ENCODE measurements around the gene FIZ1. TPM values are rescaled to one million over a fixed set of nuclear protein-coding genes. Genes with fewer than 3 reads are reported as not detected.
"Not testable (repeated sequence)": the region's sequence is repeated elsewhere in the genome, so short reads cannot be mapped to it uniquely, and the experiment has no call there.

The FIZ1 gene
- total RNA-seq, 1 donor from 2014 or later, result 21.2 TPM

DNA sequence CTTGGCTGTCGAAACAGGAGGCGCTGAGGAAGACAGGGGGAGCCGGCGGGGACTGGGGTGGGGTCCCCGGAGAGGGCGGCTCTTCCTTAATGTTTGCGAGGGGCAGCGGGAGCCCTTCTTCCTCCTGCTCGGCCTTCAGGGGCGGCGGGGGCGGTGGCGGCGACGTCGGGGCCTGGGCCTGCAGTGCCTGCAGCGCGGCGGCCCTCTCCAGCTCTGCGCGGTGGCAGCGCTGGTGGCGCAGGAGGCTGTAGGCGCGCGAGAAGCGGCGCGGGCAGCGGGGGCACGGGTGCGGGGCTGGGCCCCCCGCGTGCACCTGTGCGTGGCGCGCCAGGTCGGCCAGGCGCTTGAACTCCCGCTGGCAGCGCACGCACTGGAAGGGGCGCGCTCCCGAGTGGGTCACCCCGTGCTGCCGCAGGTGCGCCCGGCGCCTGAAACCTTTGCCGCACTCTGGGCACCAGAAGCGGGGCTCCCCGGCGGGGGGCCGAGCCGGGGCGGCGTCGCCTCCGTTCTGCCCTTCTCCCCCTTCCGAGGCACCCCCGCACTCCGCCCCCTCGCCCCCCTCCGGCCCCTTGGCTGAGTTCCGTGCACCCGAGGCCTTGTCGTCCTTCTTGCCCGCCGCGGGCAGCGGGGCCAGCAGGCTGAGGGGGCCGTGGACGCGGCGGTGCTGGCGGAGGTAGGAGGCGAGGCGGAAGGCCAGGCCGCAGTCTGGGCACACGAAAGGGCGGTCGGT is 21.1 kb downstream of the FIZ1 start:
- DNase-seq (no peak), ATAC-seq (ENCODE audit: low read depth) (no peak)
- TF ChIP-seq, protein P1, sequence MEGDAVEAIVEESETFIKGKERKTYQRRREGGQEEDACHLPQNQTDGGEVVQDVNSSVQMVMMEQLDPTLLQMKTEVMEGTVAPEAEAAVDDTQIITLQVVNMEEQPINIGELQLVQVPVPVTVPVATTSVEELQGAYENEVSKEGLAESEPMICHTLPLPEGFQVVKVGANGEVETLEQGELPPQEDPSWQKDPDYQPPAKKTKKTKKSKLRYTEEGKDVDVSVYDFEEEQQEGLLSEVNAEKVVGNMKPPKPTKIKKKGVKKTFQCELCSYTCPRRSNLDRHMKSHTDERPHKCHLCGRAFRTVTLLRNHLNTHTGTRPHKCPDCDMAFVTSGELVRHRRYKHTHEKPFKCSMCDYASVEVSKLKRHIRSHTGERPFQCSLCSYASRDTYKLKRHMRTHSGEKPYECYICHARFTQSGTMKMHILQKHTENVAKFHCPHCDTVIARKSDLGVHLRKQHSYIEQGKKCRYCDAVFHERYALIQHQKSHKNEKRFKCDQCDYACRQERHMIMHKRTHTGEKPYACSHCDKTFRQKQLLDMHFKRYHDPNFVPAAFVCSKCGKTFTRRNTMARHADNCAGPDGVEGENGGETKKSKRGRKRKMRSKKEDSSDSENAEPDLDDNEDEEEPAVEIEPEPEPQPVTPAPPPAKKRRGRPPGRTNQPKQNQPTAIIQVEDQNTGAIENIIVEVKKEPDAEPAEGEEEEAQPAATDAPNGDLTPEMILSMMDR (IDR thresholded peaks at IDR 0.05), result no peak
- Mint-ChIP-seq H3K27ac (no peak overlapping the region), H3K27me3 (no peaks in the 10 kb centered on the region), H3K9me3 (no peaks in the 10 kb centered on the region), H3K4me3 (no peak overlapping the region), H3K4me1 (peaks cover 20% of the 10 kb centered on the region), H3K36me3 (ENCODE audit: low read depth) (peaks cover 17% of the 10 kb centered on the region)
- intact Hi-C loops (cut with micrococcal nuclease), result no loop called here
- ChIA-PET POLR2A (no interaction called here), CTCF (no interaction called here)

DNA sequence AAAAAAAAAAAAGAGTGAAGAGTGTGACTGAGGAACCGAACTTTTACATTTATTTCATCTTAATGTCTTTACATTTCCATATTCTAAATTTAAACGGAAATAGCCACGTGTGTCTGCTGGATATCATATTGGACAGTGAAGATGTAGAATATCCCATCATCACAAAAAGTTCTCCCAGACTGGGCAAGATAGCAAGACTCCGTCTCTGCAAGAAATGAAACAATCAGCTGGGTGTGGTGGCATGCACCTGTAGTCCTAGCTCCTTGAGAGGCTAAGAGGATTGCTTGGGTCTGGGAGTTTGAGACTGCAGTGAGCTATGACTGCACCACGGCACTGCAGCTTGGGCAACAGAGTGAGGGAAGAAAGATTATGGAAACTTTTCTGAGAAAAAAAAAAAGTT is 22.6 kb downstream of the FIZ1 start:
- H3K4me1 Mint-ChIP-seq, result peaks cover 16% of the 10 kb centered on the region
- ChIA-PET CTCF (no interaction called here), POLR2A (interaction anchor here (0.7 kb wide), 1 partner anchor 237 kb away, joined by 3 read pairs; the partner anchor contains the start of gene KMT5C)
- H3K4me3 Mint-ChIP-seq, result no peak overlapping the region
- intact Hi-C loops (cut with micrococcal nuclease), result no loop called here
- H3K27ac Mint-ChIP-seq, result no peak overlapping the region
- H3K9me3 Mint-ChIP-seq, result no peaks in the 10 kb centered on the region
- peaks cover 17% of the 10 kb centered on the region for H3K36me3 Mint-ChIP-seq (ENCODE audit: low read depth)
- ATAC-seq (ENCODE audit: low read depth) (no peak), DNase-seq (no peak)
- no peaks in the 10 kb centered on the region for H3K27me3 Mint-ChIP-seq
- TF ChIP-seq, protein P1 (IDR thresholded peaks at IDR 0.05), result no peak

DNA sequence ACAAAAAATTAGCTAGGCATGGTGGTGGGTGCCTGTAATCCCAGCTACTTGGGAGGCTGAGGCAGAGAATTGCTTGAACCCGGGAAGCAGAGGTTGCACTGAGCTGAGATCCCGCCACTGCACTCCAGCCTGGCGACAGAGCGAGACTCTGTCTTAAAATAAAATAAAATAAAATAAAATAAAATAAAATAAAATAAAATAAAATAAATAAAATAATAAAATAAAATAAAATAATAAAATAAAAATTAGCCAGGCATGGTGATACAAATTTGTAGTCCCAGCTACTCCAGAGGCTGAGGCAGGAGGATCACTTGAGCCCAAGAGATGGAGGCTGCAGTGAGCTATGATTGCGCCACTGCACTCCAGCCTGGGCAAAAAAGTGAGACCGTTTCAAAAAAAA is 25.4 kb downstream of the FIZ1 start:
- CTCF ChIA-PET; DNase-seq; POLR2A ChIA-PET; intact Hi-C loops (cut with micrococcal nuclease); H3K27me3 Mint-ChIP-seq; H3K9me3 Mint-ChIP-seq; H3K4me3 Mint-ChIP-seq; H3K4me1 Mint-ChIP-seq; H3K27ac Mint-ChIP-seq; H3K36me3 Mint-ChIP-seq (ENCODE audit: low read depth); ATAC-seq (ENCODE audit: low read depth): not testable (repeated sequence)

DNA sequence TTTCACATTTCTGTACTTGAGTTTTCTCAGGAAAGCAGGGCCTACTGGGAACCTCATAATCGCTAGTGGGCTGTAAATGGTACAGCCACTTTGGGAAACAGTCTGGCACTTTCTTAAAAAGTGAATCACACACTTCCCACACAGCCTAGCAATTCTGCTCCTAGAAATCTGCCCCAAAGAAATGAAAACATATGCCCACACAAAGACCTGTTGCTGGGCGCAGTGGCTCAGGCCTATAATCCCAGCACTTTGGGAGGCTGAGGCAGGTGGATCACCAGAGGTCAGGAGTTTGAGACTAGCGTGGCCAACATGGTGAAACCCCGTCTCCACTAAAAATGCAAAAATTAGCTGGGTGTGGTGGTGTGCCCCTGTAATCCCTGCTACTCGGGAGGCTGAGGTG is 29.8 kb downstream of the FIZ1 start:
- POLR2A ChIA-PET; H3K9me3 Mint-ChIP-seq; intact Hi-C loops (cut with micrococcal nuclease); ATAC-seq (ENCODE audit: low read depth); H3K36me3 Mint-ChIP-seq (ENCODE audit: low read depth); H3K27me3 Mint-ChIP-seq; DNase-seq; CTCF ChIA-PET; H3K27ac Mint-ChIP-seq; H3K4me1 Mint-ChIP-seq; H3K4me3 Mint-ChIP-seq: not testable (repeated sequence)

GRCh38 chr19:55567708-55568328 is 31.5 kb downstream of the FIZ1 start:
- ChIA-PET POLR2A (no interaction called here), CTCF (no interaction called here)
- no peak for DNase-seq
- Mint-ChIP-seq H3K4me3 (no peak overlapping the region), H3K4me1 (no peaks in the 10 kb centered on the region), H3K27ac (no peak overlapping the region), H3K27me3 (peaks cover 5% of the 10 kb centered on the region), H3K36me3 (ENCODE audit: low read depth) (no peaks in the 10 kb centered on the region), H3K9me3 (no peaks in the 10 kb centered on the region)
- TF ChIP-seq, protein P1 (IDR thresholded peaks at IDR 0.05), result no peak
- intact Hi-C loops (cut with micrococcal nuclease), result no loop called here
- no peak for ATAC-seq (ENCODE audit: low read depth)

GRCh38 chr19:55566823-55567222 is 32.5 kb downstream of the FIZ1 start:
- Mint-ChIP-seq H3K36me3 (ENCODE audit: low read depth) (no peaks in the 10 kb centered on the region), H3K27ac (no peak overlapping the region), H3K27me3 (peaks cover 5% of the 10 kb centered on the region), H3K4me3 (no peak overlapping the region), H3K4me1 (no peaks in the 10 kb centered on the region), H3K9me3 (no peaks in the 10 kb centered on the region)
- intact Hi-C loops (cut with micrococcal nuclease), result no loop called here
- CTCF ChIA-PET, result no interaction called here
- TF ChIP-seq, protein P1 (IDR thresholded peaks at IDR 0.05), result no peak
- no peak for ATAC-seq (ENCODE audit: low read depth)
- POLR2A ChIA-PET, result no interaction called here
- no peak for DNase-seq

Measured in activated B cell treated with CpG ODN at 0.5 μM for 24 hours (primary cell).